Measurements from ENCODE around the gene SETD7.

- TF ChIP-seq CTCF (conservative IDR thresholded peaks at IDR 0.05; ENCODE audit: low read depth, low read length) = 0 out of 2 replicates have a peak, but pooled peaks have one; percentile 8
- no peak; the same call in 1 of the 2 replicates for TF ChIP-seq USF2 (IDR thresholded peaks at IDR 0.05; ENCODE audit: low read depth, low read length)
- TF ChIP-seq POLR2A (IDR thresholded peaks at IDR 0.05; ENCODE audit: low read depth, low read length) = peak; percentile 61; the same call in 1 of the 2 replicates
These were observed at the start of gene SETD7 for GRCh38 chr4:139556071-139556723.
